ENCODE results near the gene GRM8.
"Not testable (repeated sequence)": the region's sequence is repeated elsewhere in the genome, so short reads cannot be mapped to it uniquely, and the experiment has no call there.

Gene GRM8

GRCh38 chr7:126685596-126685995 lies 567.1 kb downstream of the GRM8 start:
- POLR2A ChIA-PET, result no interaction called here
- Histone ChIP-seq H3K4me1 (ENCODE audit: control insufficient read depth, insufficient read depth, low read length) (no peaks in the 10 kb centered on the region), H3K9me3 (ENCODE audit: control insufficient read depth, insufficient read depth, low read depth, low read length) (no peaks in the 10 kb centered on the region), H3K36me3 (ENCODE audit: control insufficient read depth in 2 of 2, insufficient read depth in 1 of 2, low read length in 2 of 2) (no peaks in the 10 kb centered on the region), H3K4me3 (ENCODE audit: low read depth, low read length) (no peak overlapping the region), H3K27ac (ENCODE audit: extremely low read depth, low read depth, low read length) (no peak overlapping the region)
- CTCF ChIA-PET, result no interaction called here
- TF ChIP-seq MZF1 (tag by site-specific recombination; IDR thresholded peaks at IDR 0.05; ENCODE audit: borderline replicate concordance) (no peak), ZNF239 (tag by site-specific recombination; IDR thresholded peaks at IDR 0.05) (no peak), ZNF670 (tag by site-specific recombination; IDR thresholded peaks at IDR 0.05; ENCODE audit: low read depth) (no peak), OVOL3 (tag by site-specific recombination; IDR thresholded peaks at IDR 0.05) (no peak), ZNF747 (tag by site-specific recombination; IDR thresholded peaks at IDR 0.05) (no peak), PRDM1 (tag by site-specific recombination; IDR thresholded peaks at IDR 0.05) (no peak)

- Histone ChIP-seq H3K27ac (ENCODE audit: extremely low read depth, low read depth, low read length) (no peak overlapping the region), H3K4me3 (ENCODE audit: low read depth, low read length) (no peak overlapping the region), H3K36me3 (ENCODE audit: control insufficient read depth in 2 of 2, insufficient read depth in 1 of 2, low read length in 2 of 2) (no peaks in the 10 kb centered on the region), H3K9me3 (ENCODE audit: control insufficient read depth, insufficient read depth, low read depth, low read length) (no peaks in the 10 kb centered on the region), H3K4me1 (ENCODE audit: control insufficient read depth, insufficient read depth, low read length) (no peaks in the 10 kb centered on the region)
- TF ChIP-seq HOXD13 (CRISPR knock-in tag; IDR thresholded peaks at IDR 0.05; ENCODE audit: borderline replicate concordance), result no peak
- no peak for TF ChIP-seq MZF1 (tag by site-specific recombination; IDR thresholded peaks at IDR 0.05; ENCODE audit: borderline replicate concordance)
- POLR2A ChIA-PET, result no interaction called here
- CTCF ChIA-PET, result no interaction called here
Measured at GRCh38 chr7:126685018-126685573, 567.6 kb downstream of the GRM8 start.

- CTCF ChIA-PET, result no interaction called here
- POLR2A ChIA-PET, result no interaction called here
- H3K9me3 ChIP-seq (ENCODE audit: control insufficient read depth, insufficient read depth, low read depth, low read length), result no peaks in the 10 kb centered on the region
- TF ChIP-seq ZNF580 (tag by site-specific recombination; IDR thresholded peaks at IDR 0.05), result no peak
- TF ChIP-seq SCRT1 (tag by site-specific recombination; IDR thresholded peaks at IDR 0.05; ENCODE audit: borderline replicate concordance), result no peak
- TF ChIP-seq ZFP41 (tag by site-specific recombination; IDR thresholded peaks at IDR 0.05; ENCODE audit: borderline replicate concordance), result no peak
- TF ChIP-seq BCL11A (tag by site-specific recombination; IDR thresholded peaks at IDR 0.05; ENCODE audit: low read depth), result no peak
- no peak for TF ChIP-seq EGR2 (tag by site-specific recombination; IDR thresholded peaks at IDR 0.05; ENCODE audit: low read depth)
- H3K4me3 ChIP-seq (ENCODE audit: low read depth, low read length), result no peak overlapping the region
- no peak overlapping the region for H3K27ac ChIP-seq (ENCODE audit: extremely low read depth, low read depth, low read length)
- H3K4me1 ChIP-seq (ENCODE audit: control insufficient read depth, insufficient read depth, low read length), result no peaks in the 10 kb centered on the region
- no peaks in the 10 kb centered on the region for H3K36me3 ChIP-seq (ENCODE audit: control insufficient read depth in 2 of 2, insufficient read depth in 1 of 2, low read length in 2 of 2)
Measured at GRCh38 chr7:126682176-126682575, 570.6 kb downstream of the GRM8 start.

GRCh38 chr7:126668762-126669161 lies 584.0 kb downstream of the GRM8 start:
- H3K4me1 ChIP-seq (ENCODE audit: control insufficient read depth, insufficient read depth, low read length); H3K9me3 ChIP-seq (ENCODE audit: control insufficient read depth, insufficient read depth, low read depth, low read length); H3K36me3 ChIP-seq (ENCODE audit: control insufficient read depth in 2 of 2, insufficient read depth in 1 of 2, low read length in 2 of 2); H3K4me3 ChIP-seq (ENCODE audit: low read depth, low read length); POLR2A ChIA-PET; H3K27ac ChIP-seq (ENCODE audit: extremely low read depth, low read depth, low read length): not testable (repeated sequence)
- CTCF ChIA-PET, result interaction anchor here (0.7 kb wide), 1 partner anchor 111 kb away, joined by 5 read pairs; no protein-coding TSS in a partner anchor

GRCh38 chr7:126668367-126668752 lies 584.4 kb downstream of the GRM8 start:
- ChIA-PET CTCF (interaction anchor here (0.7 kb wide), 1 partner anchor 111 kb away, joined by 5 read pairs; no protein-coding TSS in a partner anchor), POLR2A (no interaction called here)
- Histone ChIP-seq H3K4me3 (ENCODE audit: low read depth, low read length) (no peak overlapping the region), H3K9me3 (ENCODE audit: control insufficient read depth, insufficient read depth, low read depth, low read length) (no peaks in the 10 kb centered on the region), H3K27ac (ENCODE audit: extremely low read depth, low read depth, low read length) (no peak overlapping the region), H3K4me1 (ENCODE audit: control insufficient read depth, insufficient read depth, low read length) (no peaks in the 10 kb centered on the region), H3K36me3 (ENCODE audit: control insufficient read depth in 2 of 2, insufficient read depth in 1 of 2, low read length in 2 of 2) (no peaks in the 10 kb centered on the region)
- TF ChIP-seq ZNF704 (tag by site-specific recombination; IDR thresholded peaks at IDR 0.05) (no peak), ZNF571 (tag by site-specific recombination; IDR thresholded peaks at IDR 0.05) (no peak), ZNF311 (tag by site-specific recombination; IDR thresholded peaks at IDR 0.05; ENCODE audit: borderline replicate concordance) (no peak), ZNF26 (tag by site-specific recombination; IDR thresholded peaks at IDR 0.05) (no peak), BCL11A (tag by site-specific recombination; IDR thresholded peaks at IDR 0.05; ENCODE audit: low read depth) (no peak), ZFP3 (tag by site-specific recombination; IDR thresholded peaks at IDR 0.05; ENCODE audit: low read depth) (no peak), PRDM6 (tag by site-specific recombination; IDR thresholded peaks at IDR 0.05) (no peak), ZNF747 (tag by site-specific recombination; IDR thresholded peaks at IDR 0.05) (no peak), ZNF146 (tag by site-specific recombination; IDR thresholded peaks at IDR 0.05) (no peak)
